Neural cell (in vitro differentiated cells): ENCODE measurements around the gene ADIPOR2. TPM values are rescaled to one million over a fixed set of nuclear protein-coding genes. Genes with fewer than 3 reads are reported as not detected.

Experiments
- H2AFZ ChIP-seq: fragments of 200-600, 300-800 bp; sonication (generic), shearing (Covaris generic); 2 replicates; pipeline ENCODE4 v1.6.0; 2014; ENCODE audit warnings: low read depth, mild to moderate bottlenecking, antibody characterized with exemption, low read length, moderate library complexity
- H3F3A ChIP-seq: fragments of 200-600 bp; shearing (Covaris generic); 2 replicates; pipeline ENCODE4 v1.6.1; 2016; ENCODE audit warnings: mild to moderate bottlenecking, moderate library complexity, mixed read lengths, antibody characterized with exemption, low read length; ENCODE audit not compliant: insufficient read depth, poor library complexity, severe bottlenecking
- H3K27ac ChIP-seq: fragments of 200-600, 300-800 bp; sonication (generic), shearing (Covaris generic); 2 replicates; pipeline ENCODE4 v1.5.1; 2014; ENCODE audit warnings: mild to moderate bottlenecking, low read length, moderate library complexity
- H3K27me3 ChIP-seq: fragments of 300-800, 200-600 bp; sonication (generic), shearing (Covaris generic); 2 replicates; pipeline ENCODE4 v1.6.0; 2014; ENCODE audit warnings: mild to moderate bottlenecking, low read depth, low read length, moderate library complexity; ENCODE audit not compliant: insufficient read depth
- H3K36me3 ChIP-seq: fragments of 300-800, 200-600 bp; sonication (generic), shearing (Covaris generic); 2 replicates; pipeline ENCODE4 v1.5.1; 2014; ENCODE audit warnings: mild to moderate bottlenecking, antibody characterized with exemption, low read length, moderate library complexity; ENCODE audit not compliant: insufficient read depth
- H3K4me2 ChIP-seq: fragments of 300-800, 200-600 bp; sonication (generic), shearing (Covaris generic); 2 replicates; pipeline ENCODE4 v1.6.0; 2014; ENCODE audit warnings: mild to moderate bottlenecking, low read length
- H3K4me3 ChIP-seq: fragments of 300-800, 200-600 bp; sonication (generic), shearing (Covaris generic); 2 replicates; pipeline ENCODE4 v1.5.1; 2014; ENCODE audit warnings: mild to moderate bottlenecking, low read length, moderate library complexity
- H3K79me2 ChIP-seq: fragments of 200-600 bp; shearing (Covaris generic); replicated peaks from 2 replicates; pipeline ENCODE4 v1.6.0; 2014; ENCODE audit warnings: mild to moderate bottlenecking, low read length, moderate library complexity; ENCODE audit not compliant: insufficient read depth
- H3K9ac ChIP-seq: fragments of 300-800, 200-600 bp; sonication (generic), shearing (Covaris generic); 2 replicates; pipeline ENCODE4 v1.6.1; 2016; ENCODE audit warnings: mild to moderate bottlenecking, low read length, mixed read lengths
- H3K9me2 ChIP-seq: fragments of 200-600 bp; shearing (Covaris generic); 2 replicates; pipeline ENCODE4 v1.6.1; 2016; ENCODE audit warnings: mild to moderate bottlenecking, low read length, mixed read lengths; ENCODE audit not compliant: insufficient read depth
- H3K9me3 ChIP-seq: fragments of 200-600, 300-800 bp; sonication (generic), shearing (Covaris generic); 2 replicates; pipeline ENCODE4 v1.6.1; 2016; ENCODE audit warnings: mild to moderate bottlenecking, mixed run types, low read length, moderate library complexity, mixed read lengths
- H4K20me1 ChIP-seq: fragments of 200-600 bp; shearing (Covaris generic); 2 replicates; pipeline ENCODE4 v1.6.1; 2016; ENCODE audit warnings: mild to moderate bottlenecking, mixed run types; ENCODE audit not compliant: insufficient read depth
- EP300 ChIP-seq: fragments of 450-650 bp; conservative IDR thresholded peaks from 2 replicates; pipeline ENCODE4 v1.6.1; 2014; ENCODE audit warnings: antibody characterized with exemption, mild to moderate bottlenecking, moderate library complexity; ENCODE audit not compliant: poor library complexity, severe bottlenecking
- EZH2 ChIP-seq: fragments of 200-600, 300-800 bp; shearing (Covaris generic), sonication (generic); IDR thresholded peaks from 2 replicates; pipeline ENCODE4 v1.6.1; 2014; ENCODE audit warnings: antibody characterized with exemption, low read length, borderline replicate concordance, mild to moderate bottlenecking; ENCODE audit not compliant: insufficient read depth, poor library complexity, severe bottlenecking
- MXI1 ChIP-seq: fragments of 450-650 bp; conservative IDR thresholded peaks from 2 replicates; pipeline ENCODE4 v1.6.1; 2014; ENCODE audit warnings: antibody characterized with exemption, mild to moderate bottlenecking; ENCODE audit not compliant: poor library complexity, severe bottlenecking
- POLR2AphosphoS5 ChIP-seq: IDR thresholded peaks from 2 replicates; pipeline ENCODE4 v1.6.1; 2012
- RAD21 ChIP-seq: fragments of 450-650 bp; conservative IDR thresholded peaks from 2 replicates; pipeline ENCODE4 v1.6.1; 2014; ENCODE audit warnings: antibody characterized with exemption, mild to moderate bottlenecking, moderate library complexity
- SMC3 ChIP-seq: fragments of 450-650 bp; conservative IDR thresholded peaks from 2 replicates; pipeline ENCODE4 v1.6.1; 2014; ENCODE audit warnings: antibody characterized with exemption, mild to moderate bottlenecking, moderate library complexity; ENCODE audit not compliant: poor library complexity
- TAF1 ChIP-seq: IDR thresholded peaks from 2 replicates; pipeline ENCODE4 v1.6.1; 2012; ENCODE audit warnings: low read depth
- polyA plus RNA-seq: library from polyadenylated mRNA; depleted of rRNA; stranded (reverse); fragments of >200 nt; gene quantifications from 2 replicates; pipeline ENCODE4 v1.2.3, GENCODE V29; 2014
- TF ChIP-seq, protein P1 (sequence below): IDR thresholded peaks from 2 replicates; pipeline ENCODE4 v1.6.1; 2012; ENCODE audit warnings: borderline replicate concordance
- TF ChIP-seq, protein P2 (sequence below): fragments of 450-650 bp; IDR thresholded peaks from 2 replicates; pipeline ENCODE4 v1.5.1; 2014; ENCODE audit warnings: antibody characterized with exemption, mild to moderate bottlenecking, moderate library complexity; ENCODE audit not compliant: poor library complexity, severe bottlenecking

The ADIPOR2 gene
- polyA plus RNA-seq, 1 donor from 2014 or later = 18.5 TPM

DNA sequence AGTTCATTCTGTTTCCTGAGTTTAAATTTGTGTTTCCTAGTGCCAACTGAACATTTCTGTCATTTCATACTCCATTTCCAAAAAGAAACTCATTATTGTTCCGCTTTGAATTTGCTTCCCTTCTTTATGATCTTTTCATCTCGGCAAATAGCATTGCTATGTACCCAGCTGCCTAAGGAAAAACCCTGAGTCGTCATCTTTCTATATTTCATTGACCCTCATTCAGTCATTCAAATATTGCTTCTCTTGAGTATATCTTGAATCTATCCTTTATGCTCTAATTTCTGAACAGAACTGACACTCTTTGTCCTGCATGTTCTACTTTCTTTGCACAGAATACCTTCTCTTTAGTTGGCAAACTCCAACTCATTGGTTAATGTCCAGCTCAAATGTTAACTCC lies 35.9 kb downstream of the ADIPOR2 start:
- no peak overlapping the region for H2AFZ ChIP-seq

DNA sequence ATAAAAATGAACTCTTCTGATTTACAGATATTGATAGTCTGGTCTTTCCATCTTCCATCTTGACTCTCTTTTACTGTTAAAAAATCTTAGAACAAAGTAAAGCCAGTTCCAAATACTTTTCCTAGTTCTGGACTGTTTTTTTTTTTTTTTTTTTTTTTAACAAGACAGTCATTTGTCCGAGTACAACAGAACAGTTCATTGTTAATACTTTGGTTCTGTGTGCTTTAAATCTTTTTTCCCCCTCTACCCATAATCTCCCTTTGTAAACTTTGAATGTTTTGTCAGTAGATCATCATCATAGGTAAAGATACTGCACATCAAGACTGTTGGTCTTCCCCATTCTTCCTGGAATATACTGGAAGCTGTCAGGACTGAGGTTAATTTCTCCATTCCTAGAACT lies 38.0 kb downstream of the ADIPOR2 start:
- H2AFZ ChIP-seq = no peak overlapping the region
- H4K20me1 ChIP-seq = no peaks in the 10 kb centered on the region
- H3K9me2 ChIP-seq = no peaks in the 10 kb centered on the region
- H3K4me3 ChIP-seq = no peak overlapping the region
- TF ChIP-seq EZH2 = no peak
- no peaks in the 10 kb centered on the region for H3K36me3 ChIP-seq
- H3F3A ChIP-seq = no peaks in the 10 kb centered on the region
- peaks cover 9% of the 10 kb centered on the region for H3K79me2 ChIP-seq
- no peaks in the 10 kb centered on the region for H3K9me3 ChIP-seq
- no peak overlapping the region for H3K9ac ChIP-seq
- H3K27ac ChIP-seq = no peak overlapping the region
- H3K27me3 ChIP-seq = no peaks in the 10 kb centered on the region
- H3K4me2 ChIP-seq = no peak overlapping the region

More for the DNA sequence above, 35.9 kb downstream of the ADIPOR2 start:
- Histone ChIP-seq H3K79me2 (peaks cover 15% of the 10 kb centered on the region), H3K9me2 (no peaks in the 10 kb centered on the region), H4K20me1 (no peaks in the 10 kb centered on the region), H3K4me2 (no peak overlapping the region), H3K9ac (no peak overlapping the region), H3F3A (no peaks in the 10 kb centered on the region), H3K9me3 (no peaks in the 10 kb centered on the region), H3K27me3 (no peaks in the 10 kb centered on the region), H3K27ac (no peak overlapping the region), H3K4me3 (no peak overlapping the region), H3K36me3 (no peaks in the 10 kb centered on the region)
- TF ChIP-seq POLR2AphosphoS5 = no peak
- TF ChIP-seq, protein P1, sequence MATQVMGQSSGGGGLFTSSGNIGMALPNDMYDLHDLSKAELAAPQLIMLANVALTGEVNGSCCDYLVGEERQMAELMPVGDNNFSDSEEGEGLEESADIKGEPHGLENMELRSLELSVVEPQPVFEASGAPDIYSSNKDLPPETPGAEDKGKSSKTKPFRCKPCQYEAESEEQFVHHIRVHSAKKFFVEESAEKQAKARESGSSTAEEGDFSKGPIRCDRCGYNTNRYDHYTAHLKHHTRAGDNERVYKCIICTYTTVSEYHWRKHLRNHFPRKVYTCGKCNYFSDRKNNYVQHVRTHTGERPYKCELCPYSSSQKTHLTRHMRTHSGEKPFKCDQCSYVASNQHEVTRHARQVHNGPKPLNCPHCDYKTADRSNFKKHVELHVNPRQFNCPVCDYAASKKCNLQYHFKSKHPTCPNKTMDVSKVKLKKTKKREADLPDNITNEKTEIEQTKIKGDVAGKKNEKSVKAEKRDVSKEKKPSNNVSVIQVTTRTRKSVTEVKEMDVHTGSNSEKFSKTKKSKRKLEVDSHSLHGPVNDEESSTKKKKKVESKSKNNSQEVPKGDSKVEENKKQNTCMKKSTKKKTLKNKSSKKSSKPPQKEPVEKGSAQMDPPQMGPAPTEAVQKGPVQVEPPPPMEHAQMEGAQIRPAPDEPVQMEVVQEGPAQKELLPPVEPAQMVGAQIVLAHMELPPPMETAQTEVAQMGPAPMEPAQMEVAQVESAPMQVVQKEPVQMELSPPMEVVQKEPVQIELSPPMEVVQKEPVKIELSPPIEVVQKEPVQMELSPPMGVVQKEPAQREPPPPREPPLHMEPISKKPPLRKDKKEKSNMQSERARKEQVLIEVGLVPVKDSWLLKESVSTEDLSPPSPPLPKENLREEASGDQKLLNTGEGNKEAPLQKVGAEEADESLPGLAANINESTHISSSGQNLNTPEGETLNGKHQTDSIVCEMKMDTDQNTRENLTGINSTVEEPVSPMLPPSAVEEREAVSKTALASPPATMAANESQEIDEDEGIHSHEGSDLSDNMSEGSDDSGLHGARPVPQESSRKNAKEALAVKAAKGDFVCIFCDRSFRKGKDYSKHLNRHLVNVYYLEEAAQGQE = no peak
- TF ChIP-seq EP300 = no peak
- TF ChIP-seq, protein P2, sequence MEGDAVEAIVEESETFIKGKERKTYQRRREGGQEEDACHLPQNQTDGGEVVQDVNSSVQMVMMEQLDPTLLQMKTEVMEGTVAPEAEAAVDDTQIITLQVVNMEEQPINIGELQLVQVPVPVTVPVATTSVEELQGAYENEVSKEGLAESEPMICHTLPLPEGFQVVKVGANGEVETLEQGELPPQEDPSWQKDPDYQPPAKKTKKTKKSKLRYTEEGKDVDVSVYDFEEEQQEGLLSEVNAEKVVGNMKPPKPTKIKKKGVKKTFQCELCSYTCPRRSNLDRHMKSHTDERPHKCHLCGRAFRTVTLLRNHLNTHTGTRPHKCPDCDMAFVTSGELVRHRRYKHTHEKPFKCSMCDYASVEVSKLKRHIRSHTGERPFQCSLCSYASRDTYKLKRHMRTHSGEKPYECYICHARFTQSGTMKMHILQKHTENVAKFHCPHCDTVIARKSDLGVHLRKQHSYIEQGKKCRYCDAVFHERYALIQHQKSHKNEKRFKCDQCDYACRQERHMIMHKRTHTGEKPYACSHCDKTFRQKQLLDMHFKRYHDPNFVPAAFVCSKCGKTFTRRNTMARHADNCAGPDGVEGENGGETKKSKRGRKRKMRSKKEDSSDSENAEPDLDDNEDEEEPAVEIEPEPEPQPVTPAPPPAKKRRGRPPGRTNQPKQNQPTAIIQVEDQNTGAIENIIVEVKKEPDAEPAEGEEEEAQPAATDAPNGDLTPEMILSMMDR = no peak
- TF ChIP-seq EZH2 = no peak
- no peak for TF ChIP-seq TAF1
- no peak for TF ChIP-seq SMC3
- TF ChIP-seq RAD21 = no peak
- TF ChIP-seq MXI1 = no peak
